ENCODE results near the gene CLEC9A.

DNA sequence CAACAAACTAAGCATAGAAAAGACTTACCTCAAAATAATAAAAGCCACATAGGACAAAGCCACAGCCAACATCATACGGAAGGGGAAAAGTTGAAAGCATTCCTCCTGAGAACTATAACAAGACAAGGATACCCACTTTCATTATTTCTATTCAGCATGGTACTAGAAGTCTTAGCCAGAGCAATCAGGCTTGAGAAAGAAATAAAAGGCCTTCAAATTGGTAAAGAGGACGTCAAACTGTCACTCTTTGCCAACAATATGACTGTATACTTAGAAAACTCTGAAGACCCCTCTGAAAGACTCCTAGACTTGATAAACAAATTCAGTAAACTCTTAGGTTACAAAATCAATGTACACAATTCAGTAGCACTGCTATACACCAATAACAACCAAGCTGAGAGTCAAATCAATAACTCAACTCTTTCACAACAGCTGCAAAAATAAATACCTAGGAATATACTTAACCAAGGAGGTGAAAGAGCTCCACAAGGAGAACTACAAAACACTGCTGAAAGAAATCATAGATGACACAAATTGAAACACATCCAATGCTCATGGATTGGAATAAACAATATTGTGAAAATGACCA lies 79.9 kb downstream of the CLEC9A start:
- no peak for TF ChIP-seq POLR2A (IDR thresholded peaks at IDR 0.05; ENCODE audit: low read depth, low read length)
- no peak for TF ChIP-seq TAF1 (IDR thresholded peaks at IDR 0.05; ENCODE audit: borderline replicate concordance, low read depth, low read length)
